Fibroblast of lung (primary cell): Measurements from ENCODE around the gene PSMD1.

Experiments
- EZH2 ChIP-seq: IDR thresholded peaks from 2 replicates; pipeline ENCODE4 v1.5.1; 2012; ENCODE audit warnings: low read length, control low read depth, mild to moderate bottlenecking; ENCODE audit errors: missing control alignments
- TF ChIP-seq, protein P1 (sequence below), 2 donors: IDR thresholded peaks in 1 of 2; conservative IDR thresholded peaks in 1 of 2; 1 replicate in 1 of 2; 2 replicates in 1 of 2; pipeline ENCODE4 v1.5.1; 2011 to 2012; ENCODE audit warnings: low read length in 2 of 2, control low read depth in 1 of 2, inconsistent platforms in 1 of 2, low read depth in 1 of 2, mild to moderate bottlenecking in 1 of 2

DNA sequence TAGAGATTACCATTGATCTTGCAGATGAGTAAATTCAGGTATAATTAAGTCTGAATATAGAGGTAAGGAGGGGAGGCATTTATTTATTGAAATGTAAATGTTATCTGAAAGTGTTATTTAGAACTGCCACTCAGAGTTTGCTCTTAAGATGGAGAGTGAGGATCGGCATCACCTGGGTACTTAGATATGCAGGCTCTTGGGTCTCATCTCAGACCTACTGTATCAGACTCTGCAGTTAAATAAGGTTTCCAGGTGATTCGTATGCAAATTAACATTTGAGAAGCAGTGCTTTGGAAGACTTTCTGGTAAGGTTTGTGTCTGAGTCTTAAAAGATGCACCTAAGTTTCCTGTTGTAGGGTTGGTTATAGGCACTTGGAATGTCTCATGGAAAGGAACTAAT, 59.0 kb downstream of the PSMD1 start:
- TF ChIP-seq, protein P1, sequence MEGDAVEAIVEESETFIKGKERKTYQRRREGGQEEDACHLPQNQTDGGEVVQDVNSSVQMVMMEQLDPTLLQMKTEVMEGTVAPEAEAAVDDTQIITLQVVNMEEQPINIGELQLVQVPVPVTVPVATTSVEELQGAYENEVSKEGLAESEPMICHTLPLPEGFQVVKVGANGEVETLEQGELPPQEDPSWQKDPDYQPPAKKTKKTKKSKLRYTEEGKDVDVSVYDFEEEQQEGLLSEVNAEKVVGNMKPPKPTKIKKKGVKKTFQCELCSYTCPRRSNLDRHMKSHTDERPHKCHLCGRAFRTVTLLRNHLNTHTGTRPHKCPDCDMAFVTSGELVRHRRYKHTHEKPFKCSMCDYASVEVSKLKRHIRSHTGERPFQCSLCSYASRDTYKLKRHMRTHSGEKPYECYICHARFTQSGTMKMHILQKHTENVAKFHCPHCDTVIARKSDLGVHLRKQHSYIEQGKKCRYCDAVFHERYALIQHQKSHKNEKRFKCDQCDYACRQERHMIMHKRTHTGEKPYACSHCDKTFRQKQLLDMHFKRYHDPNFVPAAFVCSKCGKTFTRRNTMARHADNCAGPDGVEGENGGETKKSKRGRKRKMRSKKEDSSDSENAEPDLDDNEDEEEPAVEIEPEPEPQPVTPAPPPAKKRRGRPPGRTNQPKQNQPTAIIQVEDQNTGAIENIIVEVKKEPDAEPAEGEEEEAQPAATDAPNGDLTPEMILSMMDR (conservative IDR thresholded peaks at IDR 0.05 in 1 of 2, IDR thresholded peaks at IDR 0.05 in 1 of 2; ENCODE audit: low read depth in 1 of 2, low read length in 2 of 2) = no peak
- no peak for TF ChIP-seq EZH2
